Kasumi-1 (cell line): ENCODE results near the gene ITGB4.
A peak's percentile ranks its signal among the peaks of the same experiment; 100 is the strongest.

Experiments used
- DNase-seq, 2 experiments: peaks; one replicate each; lab custom pipeline; 2025; lab: John Stamatoyannopoulos, UW

ITGB4 gene

DNA sequence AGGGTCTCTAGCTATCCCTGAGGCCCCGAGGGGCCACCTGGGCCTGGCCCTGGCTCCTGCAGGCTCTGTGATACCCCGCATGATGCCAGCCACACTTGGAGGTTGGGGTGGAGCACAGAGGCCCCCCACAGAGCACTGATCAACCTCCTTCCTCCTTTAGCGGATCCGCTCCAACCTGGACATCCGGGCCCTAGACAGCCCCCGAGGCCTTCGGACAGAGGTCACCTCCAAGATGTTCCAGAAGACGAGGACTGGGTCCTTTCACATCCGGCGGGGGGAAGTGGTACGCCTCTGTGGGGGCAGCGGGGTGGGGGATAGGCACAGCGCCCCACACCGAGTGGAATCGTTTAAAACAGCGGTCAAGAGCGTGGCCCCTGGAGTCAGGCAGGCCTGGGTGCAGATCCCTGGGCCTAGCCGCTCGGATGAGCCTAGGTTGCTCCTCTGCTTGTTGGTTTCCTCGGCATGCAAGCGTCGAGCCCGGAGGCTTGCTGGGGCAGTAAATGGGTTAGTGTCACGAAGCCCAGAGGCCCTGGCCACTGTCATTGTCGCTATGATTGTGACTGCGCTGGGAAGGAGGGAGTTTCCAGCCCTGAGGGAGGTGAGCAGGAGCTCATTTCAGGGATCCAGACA is 9.9 kb downstream of the ITGB4 start:
- DNase-seq, result no peak

DNA sequence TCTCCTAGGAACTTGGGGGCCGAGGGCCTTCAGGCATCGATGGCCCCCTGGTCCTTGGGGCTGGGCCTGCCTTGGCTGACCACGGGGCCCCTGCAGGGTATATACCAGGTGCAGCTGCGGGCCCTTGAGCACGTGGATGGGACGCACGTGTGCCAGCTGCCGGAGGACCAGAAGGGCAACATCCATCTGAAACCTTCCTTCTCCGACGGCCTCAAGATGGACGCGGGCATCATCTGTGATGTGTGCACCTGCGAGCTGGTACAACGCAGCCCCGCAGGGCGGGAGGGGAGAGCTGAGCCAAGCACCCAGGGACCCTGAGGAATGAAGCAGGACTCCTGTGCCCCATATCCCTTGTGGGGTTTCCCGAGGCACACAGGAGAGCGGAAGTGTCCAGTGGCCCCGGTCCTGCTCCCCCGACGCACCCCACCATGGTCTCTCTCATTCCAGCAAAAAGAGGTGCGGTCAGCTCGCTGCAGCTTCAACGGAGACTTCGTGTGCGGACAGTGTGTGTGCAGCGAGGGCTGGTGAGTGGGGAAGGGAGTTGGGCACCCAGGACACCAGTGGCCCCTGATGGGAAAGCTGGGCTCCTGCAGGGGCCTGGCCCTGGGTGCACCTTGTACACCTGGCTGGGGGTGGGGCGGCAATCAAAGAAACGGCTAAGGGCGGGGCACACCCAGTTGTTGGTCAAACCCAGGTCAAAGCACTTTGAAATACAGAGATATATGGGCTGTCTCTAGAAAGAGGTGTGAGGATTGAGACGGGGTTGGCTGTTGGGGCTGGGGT is 10.6 kb downstream of the ITGB4 start:
- DNase-seq, result no peak

DNA sequence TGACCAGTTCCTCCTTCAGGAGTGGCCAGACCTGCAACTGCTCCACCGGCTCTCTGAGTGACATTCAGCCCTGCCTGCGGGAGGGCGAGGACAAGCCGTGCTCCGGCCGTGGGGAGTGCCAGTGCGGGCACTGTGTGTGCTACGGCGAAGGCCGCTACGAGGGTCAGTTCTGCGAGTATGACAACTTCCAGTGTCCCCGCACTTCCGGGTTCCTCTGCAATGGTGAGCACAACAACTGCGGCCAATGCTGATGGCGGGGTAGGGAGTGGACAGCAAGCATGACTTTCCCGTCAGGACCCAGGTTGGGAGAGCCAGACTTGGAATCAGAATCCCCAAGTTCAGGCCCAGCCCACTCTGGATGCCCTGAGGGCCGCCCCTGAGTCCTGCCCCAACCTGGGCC is 12.2 kb downstream of the ITGB4 start:
- no peak for DNase-seq

DNA sequence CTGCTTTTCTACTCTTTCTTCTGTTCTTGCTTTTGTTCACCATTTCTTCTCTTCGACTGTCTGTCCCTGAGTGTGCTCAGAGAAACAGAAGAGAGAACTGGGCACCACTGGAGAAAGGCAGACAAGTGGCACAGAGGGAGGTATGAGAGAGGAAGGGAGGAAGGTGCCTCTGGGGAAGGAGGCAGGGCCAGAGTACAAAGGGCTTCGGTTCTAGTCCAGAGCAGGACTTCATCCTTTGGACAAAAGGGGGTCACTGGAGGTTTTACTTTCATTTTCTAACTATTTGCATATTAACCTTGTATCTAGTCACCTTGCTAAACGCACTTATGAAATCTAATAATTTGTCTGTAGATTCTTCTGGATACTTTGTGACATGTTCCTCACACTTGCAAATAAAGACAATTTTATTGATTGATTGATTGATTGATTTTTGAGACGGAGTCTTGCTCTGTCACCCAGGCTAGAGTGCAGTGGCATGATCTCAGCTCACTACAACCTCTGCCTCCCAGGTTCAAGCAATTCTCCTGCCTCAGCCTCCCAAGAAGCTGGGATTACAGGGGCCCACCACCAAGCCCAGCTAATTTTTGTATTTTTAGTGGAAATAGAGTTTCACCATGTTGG is 13.5 kb downstream of the ITGB4 start:
- no peak for DNase-seq

DNA sequence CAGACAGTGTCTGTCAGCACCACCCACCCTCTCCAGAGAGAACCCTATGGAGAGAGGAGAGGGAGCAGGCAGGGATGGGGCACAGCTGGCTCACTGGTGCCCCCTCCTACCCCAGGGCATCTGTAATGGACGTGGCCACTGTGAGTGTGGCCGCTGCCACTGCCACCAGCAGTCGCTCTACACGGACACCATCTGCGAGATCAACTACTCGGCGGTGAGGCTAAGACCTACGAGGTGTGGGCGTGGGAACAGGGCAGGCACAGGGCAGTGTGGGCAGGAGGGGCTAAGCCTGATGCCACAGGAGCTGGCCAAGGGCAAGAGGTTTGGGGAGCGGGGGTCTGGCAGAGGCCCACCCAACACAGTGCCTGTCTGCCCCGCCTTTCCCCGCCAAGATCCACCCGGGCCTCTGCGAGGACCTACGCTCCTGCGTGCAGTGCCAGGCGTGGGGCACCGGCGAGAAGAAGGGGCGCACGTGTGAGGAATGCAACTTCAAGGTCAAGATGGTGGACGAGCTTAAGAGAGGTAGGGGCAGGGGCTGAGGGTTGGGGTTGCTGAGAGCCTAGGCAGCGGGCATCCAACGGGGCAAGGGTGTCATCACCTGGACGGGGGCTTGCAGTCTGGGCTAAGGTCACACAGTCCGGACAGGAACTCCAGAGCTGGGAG is 15.0 kb downstream of the ITGB4 start:
- DNase-seq, result no peak

DNA sequence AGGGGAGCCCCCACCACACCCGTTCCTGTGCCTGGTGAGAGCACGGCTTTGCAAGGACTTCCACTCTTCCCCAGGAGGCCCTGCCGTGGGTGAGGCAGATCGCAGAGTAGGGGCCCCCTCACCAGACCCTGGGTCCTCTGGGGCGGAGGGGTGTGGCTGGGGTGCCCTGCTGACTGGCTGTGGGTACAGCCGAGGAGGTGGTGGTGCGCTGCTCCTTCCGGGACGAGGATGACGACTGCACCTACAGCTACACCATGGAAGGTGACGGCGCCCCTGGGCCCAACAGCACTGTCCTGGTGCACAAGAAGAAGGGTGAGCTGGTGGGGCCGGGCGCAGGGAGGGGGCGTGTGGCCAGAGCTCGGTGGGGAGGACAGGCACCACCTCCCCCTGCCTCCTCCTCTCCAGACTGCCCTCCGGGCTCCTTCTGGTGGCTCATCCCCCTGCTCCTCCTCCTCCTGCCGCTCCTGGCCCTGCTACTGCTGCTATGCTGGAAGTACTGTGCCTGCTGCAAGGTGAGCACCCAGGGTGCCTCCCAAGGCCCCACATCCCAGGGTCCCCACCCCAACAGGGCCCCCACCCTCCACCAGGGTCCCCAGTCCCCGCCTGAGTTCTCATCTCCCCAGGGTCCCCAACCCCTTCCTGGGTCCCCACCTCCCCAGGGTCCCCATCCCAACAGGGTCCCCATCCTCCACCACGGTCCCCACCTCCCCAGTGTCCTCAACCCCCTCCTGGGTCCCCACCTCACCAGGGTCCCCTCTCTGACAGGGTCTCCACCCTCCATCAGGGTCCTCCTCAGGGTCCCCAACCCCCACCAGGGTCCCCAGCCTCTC is 16.1 kb downstream of the ITGB4 start:
- no peak for DNase-seq

DNA sequence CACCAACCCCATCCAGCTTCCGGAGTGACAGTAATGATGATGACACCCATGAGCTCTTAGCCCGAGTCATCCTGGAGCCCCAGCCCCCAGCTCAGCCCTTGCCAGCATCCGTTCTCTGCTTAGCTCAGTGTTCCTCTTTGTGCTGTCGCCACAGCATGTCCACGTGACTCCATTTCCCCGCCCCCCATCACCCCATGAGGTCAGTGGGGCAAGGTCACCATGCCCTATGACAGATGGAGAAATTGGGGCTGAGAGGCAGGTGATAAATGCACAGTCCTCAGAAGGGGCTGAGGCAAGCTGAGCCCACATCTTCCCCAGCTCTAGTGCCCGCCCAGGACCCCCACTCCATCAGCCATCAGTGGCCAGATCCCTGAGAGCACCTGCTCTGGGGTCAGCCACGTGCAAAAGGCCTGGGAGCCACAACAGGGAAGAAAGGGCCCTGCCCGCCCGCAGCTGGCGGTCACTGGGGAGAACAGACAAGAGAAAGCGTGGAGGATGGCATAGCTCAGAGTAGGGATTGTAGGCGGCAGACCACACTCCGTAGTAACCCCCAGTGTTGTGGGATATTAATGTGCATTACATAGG is 17.1 kb downstream of the ITGB4 start:
- peak; percentile 85 to 88 for DNase-seq

DNA sequence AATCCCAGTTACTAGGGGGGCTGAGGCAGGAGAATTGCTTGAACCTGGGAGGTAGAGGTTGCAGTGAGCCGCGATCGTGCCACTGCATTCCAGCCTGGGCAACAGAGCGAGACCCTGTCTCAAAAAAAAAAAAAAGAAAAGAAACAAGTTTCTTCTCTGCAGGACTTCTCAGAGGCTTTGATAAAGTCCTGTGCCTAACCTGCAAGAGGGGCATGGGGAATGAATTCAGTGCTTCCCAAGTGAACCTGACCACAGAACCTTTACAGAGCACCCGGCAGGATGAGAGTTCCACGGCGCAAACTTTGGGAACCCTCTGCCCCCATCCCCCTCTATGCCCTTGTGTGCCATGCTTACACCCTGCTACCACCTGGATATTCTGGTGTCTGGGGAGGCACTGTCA is 17.9 kb downstream of the ITGB4 start:
- DNase-seq, result no peak

DNA sequence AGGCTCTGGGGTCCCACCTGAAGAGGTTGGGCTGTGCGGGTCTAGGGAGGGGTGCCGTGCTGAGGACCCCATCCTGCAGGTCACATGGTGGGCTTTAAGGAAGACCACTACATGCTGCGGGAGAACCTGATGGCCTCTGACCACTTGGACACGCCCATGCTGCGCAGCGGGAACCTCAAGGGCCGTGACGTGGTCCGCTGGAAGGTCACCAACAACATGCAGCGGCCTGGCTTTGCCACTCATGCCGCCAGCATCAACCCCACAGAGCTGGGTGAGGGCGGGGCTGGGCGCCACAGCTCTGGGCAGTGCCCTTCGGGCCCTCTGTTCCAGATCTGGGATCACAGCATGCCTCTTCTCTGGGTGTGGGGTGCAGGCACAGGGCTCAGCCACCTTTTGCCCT is 18.5 kb downstream of the ITGB4 start:
- no peak for DNase-seq

DNA sequence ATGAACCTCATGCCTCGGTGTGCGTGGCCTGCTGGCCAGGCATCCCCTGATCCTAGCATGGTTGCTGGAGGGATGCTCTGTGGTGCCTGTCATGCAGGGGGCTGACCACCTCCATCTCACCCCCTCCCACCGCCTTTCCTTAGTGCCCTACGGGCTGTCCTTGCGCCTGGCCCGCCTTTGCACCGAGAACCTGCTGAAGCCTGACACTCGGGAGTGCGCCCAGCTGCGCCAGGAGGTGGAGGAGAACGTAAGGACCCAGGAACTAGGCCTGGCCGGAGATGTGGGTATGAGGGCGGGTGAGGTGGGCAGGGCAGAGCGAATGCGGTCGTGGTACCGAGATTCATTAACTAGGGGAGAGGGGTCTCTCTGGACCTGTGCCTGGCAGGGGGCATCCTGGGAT is 19.0 kb downstream of the ITGB4 start:
- no peak for DNase-seq

DNA sequence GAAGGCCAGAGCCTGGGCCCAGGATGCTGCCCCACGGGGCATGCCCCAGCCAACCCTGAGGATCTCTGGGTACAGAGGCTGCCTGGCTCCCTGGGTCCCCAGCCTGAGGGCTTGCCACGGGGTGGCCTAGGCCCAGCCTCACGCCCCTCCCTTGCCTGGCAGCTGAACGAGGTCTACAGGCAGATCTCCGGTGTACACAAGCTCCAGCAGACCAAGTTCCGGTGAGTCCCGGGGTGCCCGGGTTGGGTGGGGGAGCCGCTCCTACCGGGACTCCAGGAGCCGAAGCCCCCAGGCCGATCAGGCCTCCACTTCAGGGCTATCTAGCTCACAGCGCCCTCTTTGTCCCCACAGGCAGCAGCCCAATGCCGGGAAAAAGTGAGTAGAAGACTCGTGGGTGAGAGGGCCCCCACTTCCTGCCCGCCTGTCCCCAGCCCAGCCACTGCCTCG is 19.4 kb downstream of the ITGB4 start:
- DNase-seq, result no peak

DNA sequence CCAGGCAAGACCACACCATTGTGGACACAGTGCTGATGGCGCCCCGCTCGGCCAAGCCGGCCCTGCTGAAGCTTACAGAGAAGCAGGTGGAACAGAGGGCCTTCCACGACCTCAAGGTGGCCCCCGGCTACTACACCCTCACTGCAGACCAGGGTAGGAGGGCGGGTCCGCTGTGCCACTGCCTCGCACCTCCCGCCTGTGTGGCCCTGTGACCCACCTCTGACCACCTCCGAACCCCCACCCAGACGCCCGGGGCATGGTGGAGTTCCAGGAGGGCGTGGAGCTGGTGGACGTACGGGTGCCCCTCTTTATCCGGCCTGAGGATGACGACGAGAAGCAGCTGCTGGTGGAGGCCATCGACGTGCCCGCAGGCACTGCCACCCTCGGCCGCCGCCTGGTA is 21.1 kb downstream of the ITGB4 start:
- no peak for DNase-seq

DNA sequence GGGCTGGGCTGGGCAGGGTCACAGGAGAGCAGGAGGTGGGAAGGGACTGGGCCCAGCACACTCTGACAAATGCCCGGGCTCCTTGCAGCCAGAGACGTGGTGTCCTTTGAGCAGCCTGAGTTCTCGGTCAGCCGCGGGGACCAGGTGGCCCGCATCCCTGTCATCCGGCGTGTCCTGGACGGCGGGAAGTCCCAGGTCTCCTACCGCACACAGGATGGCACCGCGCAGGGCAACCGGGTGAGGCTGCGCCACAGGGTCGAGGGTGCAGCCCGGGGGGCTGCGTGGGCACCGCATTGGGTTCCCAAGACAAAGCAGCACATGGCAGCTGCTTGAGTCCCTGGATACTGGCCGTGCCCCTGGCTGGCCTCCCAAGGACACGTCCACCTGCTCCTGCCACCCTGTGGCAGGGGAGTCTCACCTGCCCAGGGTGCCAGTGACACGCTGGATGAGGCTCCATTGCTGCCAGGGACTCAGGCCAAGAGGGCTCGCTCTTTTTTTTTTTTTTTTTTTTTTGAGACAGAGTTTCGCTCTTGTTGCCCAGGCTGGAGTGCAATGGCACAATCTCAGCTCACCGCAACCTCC is 22.5 kb downstream of the ITGB4 start:
- DNase-seq, result no peak

DNA sequence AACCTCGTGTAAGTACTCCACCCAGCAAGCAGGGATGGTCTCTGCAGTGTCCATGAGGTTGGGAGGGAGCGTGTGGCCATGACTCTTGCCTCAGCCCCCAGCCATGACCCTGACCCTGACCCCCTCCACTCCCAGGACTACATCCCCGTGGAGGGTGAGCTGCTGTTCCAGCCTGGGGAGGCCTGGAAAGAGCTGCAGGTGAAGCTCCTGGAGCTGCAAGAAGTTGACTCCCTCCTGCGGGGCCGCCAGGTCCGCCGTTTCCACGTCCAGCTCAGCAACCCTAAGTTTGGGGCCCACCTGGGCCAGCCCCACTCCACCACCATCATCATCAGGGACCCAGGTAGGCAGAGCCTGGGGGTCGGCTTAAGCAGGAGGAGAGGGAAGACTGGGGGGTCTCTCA is 27.4 kb downstream of the ITGB4 start:
- DNase-seq, result no peak

DNA sequence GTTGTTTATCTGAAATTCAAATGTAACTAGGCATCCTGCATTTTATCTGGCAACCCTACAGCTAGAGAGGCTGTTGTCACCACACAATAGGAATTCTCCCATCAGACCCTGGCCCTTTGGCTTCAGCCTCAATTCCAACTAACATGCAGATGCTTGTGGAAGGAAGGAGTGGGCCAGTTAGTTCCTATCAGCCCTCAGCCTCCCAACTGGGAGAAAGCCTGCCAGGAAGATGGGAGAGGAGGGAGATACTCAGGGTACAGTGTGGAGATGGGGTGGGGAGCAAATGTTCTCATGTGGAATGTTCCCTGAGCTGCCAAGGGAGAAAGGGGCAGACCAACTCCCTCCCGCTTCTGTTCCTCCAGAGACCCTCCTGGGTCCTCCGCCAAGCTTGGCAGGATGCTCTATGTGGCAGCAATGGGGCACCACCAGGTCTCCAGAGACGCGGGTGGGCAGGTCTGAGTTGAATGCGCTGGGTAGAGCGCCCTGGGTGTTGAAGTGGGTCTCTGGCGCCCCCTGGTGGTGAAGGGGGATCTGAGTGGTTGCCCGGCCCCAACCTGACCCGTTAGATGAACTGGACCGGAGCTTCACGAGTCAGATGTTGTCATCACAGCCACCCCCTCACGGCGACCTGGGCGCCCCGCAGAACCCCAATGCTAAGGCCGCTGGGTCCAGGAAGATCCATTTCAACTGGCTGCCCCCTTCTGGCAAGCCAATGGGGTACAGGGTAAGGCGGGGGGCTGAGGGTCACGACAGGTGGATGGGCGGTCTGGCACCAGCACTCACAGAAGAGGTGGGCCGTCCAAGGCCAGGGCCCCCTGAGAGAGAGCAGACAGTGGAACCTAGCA is 28.5 kb downstream of the ITGB4 start:
- peak; percentile 73 to 83 for DNase-seq

DNA sequence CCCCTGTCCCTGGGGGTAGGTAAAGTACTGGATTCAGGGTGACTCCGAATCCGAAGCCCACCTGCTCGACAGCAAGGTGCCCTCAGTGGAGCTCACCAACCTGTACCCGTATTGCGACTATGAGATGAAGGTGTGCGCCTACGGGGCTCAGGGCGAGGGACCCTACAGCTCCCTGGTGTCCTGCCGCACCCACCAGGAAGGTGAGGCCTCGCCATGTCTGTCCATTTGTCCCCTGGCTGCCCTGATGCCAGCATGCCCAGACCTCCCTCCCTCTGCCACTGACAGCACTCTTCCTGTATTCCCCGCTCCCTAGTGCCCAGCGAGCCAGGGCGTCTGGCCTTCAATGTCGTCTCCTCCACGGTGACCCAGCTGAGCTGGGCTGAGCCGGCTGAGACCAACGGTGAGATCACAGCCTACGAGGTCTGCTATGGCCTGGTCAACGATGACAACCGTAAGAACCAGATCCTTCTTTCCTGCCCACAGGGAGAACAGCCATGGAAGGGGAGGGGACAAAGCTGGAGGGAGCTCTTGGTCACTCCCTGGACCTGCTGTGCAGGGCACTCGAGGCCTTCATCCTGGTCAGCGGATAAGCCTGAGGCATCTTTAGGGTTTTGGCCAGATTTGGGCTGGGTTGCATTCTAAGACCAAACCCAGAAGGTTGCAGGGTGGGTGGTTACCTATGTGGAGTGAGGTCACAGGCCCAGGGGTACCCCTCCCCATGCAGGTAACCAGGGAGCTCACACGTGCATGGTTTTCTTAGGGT is 29.6 kb downstream of the ITGB4 start:
- no peak for DNase-seq

DNA sequence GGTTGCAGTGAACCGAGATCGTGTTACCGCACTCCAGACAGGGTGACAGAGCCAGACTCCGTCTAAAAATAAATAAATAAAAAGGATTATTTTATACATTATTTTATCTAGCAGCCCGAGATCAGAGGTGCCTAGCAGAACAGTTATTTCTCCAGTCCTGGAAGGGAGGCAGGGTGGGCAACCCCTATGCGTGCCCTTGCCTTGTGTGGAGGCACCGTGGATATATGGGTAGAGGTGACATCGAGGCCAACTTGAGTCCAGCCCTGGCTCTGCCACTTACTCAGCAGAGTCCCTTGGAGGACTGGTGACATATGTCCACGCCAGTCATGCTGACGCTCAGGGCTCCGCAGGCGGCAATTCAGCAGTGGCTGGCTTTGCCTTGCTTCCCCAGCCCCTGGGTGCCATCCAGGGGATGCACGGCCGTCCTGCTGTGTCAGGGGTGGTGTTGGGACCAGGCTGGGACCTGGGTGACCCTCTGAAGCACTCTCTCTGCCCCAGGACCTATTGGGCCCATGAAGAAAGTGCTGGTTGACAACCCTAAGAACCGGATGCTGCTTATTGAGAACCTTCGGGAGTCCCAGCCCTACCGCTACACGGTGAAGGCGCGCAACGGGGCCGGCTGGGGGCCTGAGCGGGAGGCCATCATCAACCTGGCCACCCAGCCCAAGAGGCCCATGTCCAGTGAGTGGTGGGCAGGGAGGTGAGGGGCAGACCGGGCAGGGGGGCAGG is 30.6 kb downstream of the ITGB4 start:
- no peak for DNase-seq

DNA sequence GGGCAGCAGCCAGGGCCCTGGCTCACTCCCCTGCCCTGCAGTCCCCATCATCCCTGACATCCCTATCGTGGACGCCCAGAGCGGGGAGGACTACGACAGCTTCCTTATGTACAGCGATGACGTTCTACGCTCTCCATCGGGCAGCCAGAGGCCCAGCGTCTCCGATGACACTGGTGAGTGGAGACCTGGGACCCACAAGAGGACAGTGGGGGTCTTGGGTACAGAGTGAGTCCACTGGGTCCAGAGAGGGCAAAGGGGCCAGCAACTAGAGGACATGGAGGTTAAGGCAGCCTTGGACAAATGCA is 31.1 kb downstream of the ITGB4 start:
- no peak for DNase-seq
